NCI-H2107 treated with DMSO at 0.1 percent for 48 hours (cell line): Measurements from ENCODE around the gene ERCC5.
A peak's percentile ranks its signal among the peaks of the same experiment; 100 is the strongest.

Experiments
- DNase-seq: peaks from one replicate; lab custom pipeline; 2025; ENCODE audit not compliant: unreplicated experiment; lab: John Stamatoyannopoulos, UW

The ERCC5 gene

GRCh38 chr13:102845630-102846260, at the start of gene ERCC5:
ERCC5 (plus strand) TSS chr13:102846032; CDS start chr13:102846267, 235 bp downstream.
- DNase-seq, result peak; percentile 74

GRCh38 chr13:102798581-102799425, 47.0 kb upstream of the ERCC5 start, which contains the start of the genes BIVM and POGLUT2:
BIVM (plus strand) TSS chr13:102799119; CDS start chr13:102807268, 8,149 bp downstream.
POGLUT2 (minus strand) TSS chr13:102798976; CDS start chr13:102798670, 306 bp downstream.
- DNase-seq, result peak; percentile 74

GRCh38 chr13:102799426-102800144, 46.2 kb upstream of the ERCC5 start:
- DNase-seq, result no peak

- peak; percentile 40 for DNase-seq
Measured at GRCh38 chr13:102800145-102801041, 45.4 kb upstream of the ERCC5 start.

GRCh38 chr13:102805680-102806079, 40.2 kb upstream of the ERCC5 start:
- DNase-seq, result no peak

- no peak for DNase-seq
Measured at GRCh38 chr13:102807699-102808098, 38.1 kb upstream of the ERCC5 start.

- no peak for DNase-seq
Measured at GRCh38 chr13:102812611-102813287, 33.1 kb upstream of the ERCC5 start.

GRCh38 chr13:102814025-102814607, 31.7 kb upstream of the ERCC5 start:
- DNase-seq, result no peak

GRCh38 chr13:102814793-102815192, 31.0 kb upstream of the ERCC5 start:
- no peak for DNase-seq

GRCh38 chr13:102815788-102816187, 30.0 kb upstream of the ERCC5 start:
- no peak for DNase-seq

- DNase-seq, result no peak
Measured at GRCh38 chr13:102816708-102817107, 29.1 kb upstream of the ERCC5 start.

- DNase-seq, result no peak
Measured at GRCh38 chr13:102817241-102817640, 28.6 kb upstream of the ERCC5 start.

- no peak for DNase-seq
Measured at GRCh38 chr13:102817907-102818306, 27.9 kb upstream of the ERCC5 start.

GRCh38 chr13:102825400-102825799, 20.4 kb upstream of the ERCC5 start:
- DNase-seq, result no peak

- DNase-seq, result no peak
Measured at GRCh38 chr13:102825921-102826706, 19.7 kb upstream of the ERCC5 start.

- no peak for DNase-seq
Measured at GRCh38 chr13:102830646-102831045, 15.2 kb upstream of the ERCC5 start.

- no peak for DNase-seq
Measured at GRCh38 chr13:102836471-102836870, 9.4 kb upstream of the ERCC5 start.

GRCh38 chr13:102838273-102838672, 7.6 kb upstream of the ERCC5 start:
- no peak for DNase-seq

- DNase-seq, result no peak
Measured at GRCh38 chr13:102838982-102839381, 6.8 kb upstream of the ERCC5 start.
